GM23338 (cell line): Measurements from ENCODE around the gene ID3. TPM values are rescaled to one million over a fixed set of nuclear protein-coding genes. Genes with fewer than 3 reads are reported as not detected.

Source experiments
- ATAC-seq: fragments of 200-7000 bp; cut with Tn5 transposase; 3 replicates; pipeline ENCODE4 v1.9.1; 2020
- DNase-seq: peaks from one replicate; pipeline ENCODE4 v3.0.0-alpha.2; 2015; ENCODE audit warnings: low spot score
- H2AFZ ChIP-seq: fragments of 200-600 bp; sonication (generic); 2 replicates; pipeline ENCODE4 v1.8.0; 2016; ENCODE audit warnings: antibody characterized with exemption, mild to moderate bottlenecking, moderate library complexity
- H3F3A ChIP-seq: fragments of 200-600 bp; sonication (generic); replicated peaks from 2 replicates; pipeline ENCODE4 v1.8.0; 2017; ENCODE audit warnings: antibody characterized with exemption, mixed run types, low read depth
- H3K27ac ChIP-seq: fragments of 200-600 bp; sonication (generic); 2 replicates; pipeline ENCODE4 v1.6.1; 2016; ENCODE audit warnings: low read depth
- H3K27me3 ChIP-seq: fragments of 200-600 bp; sonication (generic); 2 replicates; pipeline ENCODE4 v1.8.0; 2016; ENCODE audit warnings: mild to moderate bottlenecking, mixed run types, moderate library complexity; ENCODE audit not compliant: insufficient read depth
- H3K36me3 ChIP-seq: fragments of 200-600 bp; sonication (generic); 2 replicates; pipeline ENCODE4 v1.8.0; 2016; ENCODE audit warnings: mild to moderate bottlenecking; ENCODE audit not compliant: insufficient read depth
- H3K4me1 ChIP-seq: fragments of 200-600 bp; sonication (generic); 2 replicates; pipeline ENCODE4 v1.8.0; 2016; ENCODE audit warnings: mild to moderate bottlenecking, moderate library complexity; ENCODE audit not compliant: insufficient read depth
- H3K4me2 ChIP-seq: fragments of 200-600 bp; sonication (generic); 2 replicates; pipeline ENCODE4 v1.7.1; 2017; ENCODE audit warnings: mixed run types
- H3K4me3 ChIP-seq: fragments of 200-600 bp; sonication (generic); 2 replicates; pipeline ENCODE4 v1.6.1; 2016; ENCODE audit warnings: mixed run types
- H3K79me2 ChIP-seq: fragments of 200-600 bp; sonication (generic); replicated peaks from 2 replicates; pipeline ENCODE4 v1.8.0; 2017; ENCODE audit warnings: mild to moderate bottlenecking; ENCODE audit not compliant: insufficient read depth
- H3K9me2 ChIP-seq: fragments of 200-600 bp; sonication (generic); 2 replicates; pipeline ENCODE4 v1.8.0; 2017; ENCODE audit not compliant: insufficient read depth
- H4K20me1 ChIP-seq: fragments of 200-600 bp; sonication (generic); replicated peaks from 2 replicates; pipeline ENCODE4 v1.8.0; 2017; ENCODE audit warnings: mild to moderate bottlenecking; ENCODE audit not compliant: insufficient read depth
- H3K27ac Mint-ChIP-seq: 2 replicates; pipeline ENCODE4 v1.8.0; 2020; ENCODE audit warnings: inconsistent platforms, mild to moderate bottlenecking, moderate library complexity, mixed read lengths
- H3K27me3 Mint-ChIP-seq: 3 replicates; pipeline ENCODE4 v1.8.0; 2022; ENCODE audit warnings: low read depth, mild to moderate bottlenecking, moderate library complexity, mixed read lengths, inconsistent platforms; ENCODE audit not compliant: insufficient read depth, poor library complexity
- H3K36me3 Mint-ChIP-seq: 3 replicates; pipeline ENCODE4 v1.8.0; 2021; ENCODE audit warnings: low read depth, mild to moderate bottlenecking, inconsistent platforms, moderate library complexity, mixed read lengths
- H3K4me1 Mint-ChIP-seq: 3 replicates; pipeline ENCODE4 v1.8.0; 2020; ENCODE audit warnings: mild to moderate bottlenecking, inconsistent platforms, mixed read lengths
- H3K4me3 Mint-ChIP-seq: 3 replicates; pipeline ENCODE4 v1.8.0; 2021; ENCODE audit warnings: moderate library complexity, mild to moderate bottlenecking, inconsistent platforms, mixed read lengths
- H3K9me3 Mint-ChIP-seq: 3 replicates; pipeline ENCODE4 v1.8.0; 2020; ENCODE audit warnings: moderate library complexity, mild to moderate bottlenecking, inconsistent platforms, mixed read lengths
- CREB1 ChIP-seq: fragments of 250-450 bp; sonication (Bioruptor Pico); IDR thresholded peaks from 2 replicates; pipeline ENCODE4 v1.5.0; 2020; ENCODE audit warnings: low read depth, mild to moderate bottlenecking, moderate library complexity
- CTCF ChIP-seq, 2 experiments: fragments of 200-600 bp in 1 of 2; sonication (generic) in 1 of 2; conservative IDR thresholded peaks; 2 replicates each; pipeline versions ENCODE4 v1.5.1 to v1.6.1; 2016 to 2017; ENCODE audit warnings: antibody characterized with exemption in 2 of 2, low read depth in 2 of 2, mild to moderate bottlenecking in 2 of 2, moderate library complexity in 1 of 2
- ETS1 ChIP-seq: IDR thresholded peaks from 2 replicates; pipeline ENCODE4 v1.6.1; 2016; ENCODE audit warnings: antibody characterized with exemption
- EZH2 ChIP-seq: fragments of 200-600 bp; sonication (generic); IDR thresholded peaks from one replicate; pipeline ENCODE4 v1.8.0; 2017; ENCODE audit warnings: antibody characterized with exemption, mild to moderate bottlenecking, low read depth; ENCODE audit not compliant: unreplicated experiment
- EZH2phosphoT487 ChIP-seq: fragments of 200-600 bp; sonication (generic); IDR thresholded peaks from one replicate; pipeline ENCODE4 v1.8.1; 2018; ENCODE audit warnings: antibody characterized with exemption; ENCODE audit not compliant: unreplicated experiment
- JUNB ChIP-seq: IDR thresholded peaks from one replicate; pipeline ENCODE4 v1.6.1; 2016; ENCODE audit warnings: antibody characterized with exemption; ENCODE audit not compliant: unreplicated experiment
- POLR2AphosphoS5 ChIP-seq: IDR thresholded peaks from 2 replicates; pipeline ENCODE4 v1.6.1; 2016; ENCODE audit warnings: antibody characterized with exemption, low read depth
- STAT1 ChIP-seq: IDR thresholded peaks from one replicate; pipeline ENCODE4 v1.6.1; 2016; ENCODE audit warnings: antibody characterized with exemption; ENCODE audit not compliant: unreplicated experiment
- ZNF331 ChIP-seq: fragments of 250-450 bp; sonication (Bioruptor Pico); IDR thresholded peaks from 2 replicates; pipeline ENCODE4 v1.5.0; 2020; ENCODE audit warnings: low read depth, mild to moderate bottlenecking, moderate library complexity
- ZNF462 ChIP-seq: fragments of 250-450 bp; sonication (Bioruptor Pico); IDR thresholded peaks from 2 replicates; pipeline ENCODE4 v1.5.0; 2020; ENCODE audit warnings: mild to moderate bottlenecking, moderate library complexity
- polyA plus RNA-seq: library from polyadenylated mRNA; unstranded; fragments of >200 nt; fragmentation: Nextera tagmentation; extraction: Ambion mirVana; gene quantifications from 2 replicates; pipeline ENCODE4 v1.2.1, GENCODE V29; 2016
- total RNA-seq: library from RNA; depleted of rRNA; stranded (reverse); fragments of >200 nt; shearing (Covaris generic); gene quantifications from 2 replicates; pipeline ENCODE4 v1.2.3, GENCODE V29; 2014

The ID3 gene
- total and polyA plus RNA-seq, 2 experiments from 2014 or later, result 164 to 345 TPM

- TF ChIP-seq CREB1 (CRISPR knock-in tag), result no peak
- no peak for TF ChIP-seq STAT1
- no peak for TF ChIP-seq JUNB
- TF ChIP-seq ETS1, result no peak
- TF ChIP-seq CTCF (conservative IDR thresholded peaks at IDR 0.05; ENCODE audit: low read depth in 2 of 2), result peak; percentile 26 to 42
- no peak for TF ChIP-seq EZH2phosphoT487
- Histone ChIP-seq H3K79me2 (no peaks in the 10 kb centered on the region), H3K4me1 (peaks cover 28% of the 10 kb centered on the region), H3K27ac (no peak overlapping the region), H2AFZ (no peak overlapping the region), H3F3A (peaks cover 12% of the 10 kb centered on the region; the same call in 1 of the 2 replicates), H3K9me2 (no peaks in the 10 kb centered on the region), H3K36me3 (no peaks in the 10 kb centered on the region), H3K27me3 (peaks cover 35% of the 10 kb centered on the region), H4K20me1 (no peaks in the 10 kb centered on the region; the same call in 1 of the 2 replicates), H3K4me3 (no peak overlapping the region), H3K4me2 (no peak overlapping the region)
- ATAC-seq, result no peak
- Mint-ChIP-seq H3K27ac (no peak overlapping the region), H3K4me1 (peaks cover 39% of the 10 kb centered on the region), H3K36me3 (no peaks in the 10 kb centered on the region), H3K9me3 (no peaks in the 10 kb centered on the region), H3K27me3 (peaks cover 36% of the 10 kb centered on the region), H3K4me3 (no peak overlapping the region)
- no peak for DNase-seq
Measured at GRCh38 chr1:23527900-23528249, 31.4 kb downstream of the ID3 start.

- Mint-ChIP-seq H3K4me1 (peaks cover 38% of the 10 kb centered on the region), H3K4me3 (no peak overlapping the region), H3K36me3 (peaks cover 3% of the 10 kb centered on the region; the same call in 2 of the 3 replicates), H3K27me3 (peaks cover 35% of the 10 kb centered on the region), H3K27ac (no peak overlapping the region), H3K9me3 (no peaks in the 10 kb centered on the region)
- TF ChIP-seq CREB1 (CRISPR knock-in tag) (no peak), ETS1 (no peak), EZH2 (no peak), EZH2phosphoT487 (no peak), ZNF462 (CRISPR knock-in tag) (no peak), STAT1 (no peak), ZNF331 (CRISPR knock-in tag) (no peak), POLR2AphosphoS5 (no peak)
- Histone ChIP-seq H4K20me1 (no peaks in the 10 kb centered on the region; the same call in 1 of the 2 replicates), H3K4me1 (peaks cover 28% of the 10 kb centered on the region), H3F3A (peaks cover 12% of the 10 kb centered on the region; the same call in 1 of the 2 replicates), H3K36me3 (no peaks in the 10 kb centered on the region), H3K4me3 (no peak overlapping the region), H2AFZ (no peak overlapping the region), H3K27ac (no peak overlapping the region), H3K27me3 (peaks cover 30% of the 10 kb centered on the region), H3K9me2 (no peaks in the 10 kb centered on the region), H3K4me2 (no peak overlapping the region), H3K79me2 (no peaks in the 10 kb centered on the region)
- DNase-seq (no peak), ATAC-seq (no peak)
Measured at GRCh38 chr1:23527366-23527765, 31.9 kb downstream of the ID3 start.
